ENCODE results near the gene MLC1.

- TF ChIP-seq CTCF (conservative IDR thresholded peaks at IDR 0.05; ENCODE audit: low read depth, low read length) (no peak), RCOR1 (IDR thresholded peaks at IDR 0.05; ENCODE audit: insufficient replicate concordance, low read length) (no peak), FOS (IDR thresholded peaks at IDR 0.05; ENCODE audit: low read depth, low read length) (no peak), POLR2A (IDR thresholded peaks at IDR 0.05; ENCODE audit: low read depth, low read length) (no peak), USF2 (IDR thresholded peaks at IDR 0.05; ENCODE audit: low read depth, low read length) (no peak), RAD21 (IDR thresholded peaks at IDR 0.05; ENCODE audit: low read length) (no peak), CEBPB (IDR thresholded peaks at IDR 0.05; ENCODE audit: low read depth, low read length) (no peak), BHLHE40 (IDR thresholded peaks at IDR 0.05; ENCODE audit: low read depth, low read length) (no peak)
- TF ChIP-seq, protein P1, sequence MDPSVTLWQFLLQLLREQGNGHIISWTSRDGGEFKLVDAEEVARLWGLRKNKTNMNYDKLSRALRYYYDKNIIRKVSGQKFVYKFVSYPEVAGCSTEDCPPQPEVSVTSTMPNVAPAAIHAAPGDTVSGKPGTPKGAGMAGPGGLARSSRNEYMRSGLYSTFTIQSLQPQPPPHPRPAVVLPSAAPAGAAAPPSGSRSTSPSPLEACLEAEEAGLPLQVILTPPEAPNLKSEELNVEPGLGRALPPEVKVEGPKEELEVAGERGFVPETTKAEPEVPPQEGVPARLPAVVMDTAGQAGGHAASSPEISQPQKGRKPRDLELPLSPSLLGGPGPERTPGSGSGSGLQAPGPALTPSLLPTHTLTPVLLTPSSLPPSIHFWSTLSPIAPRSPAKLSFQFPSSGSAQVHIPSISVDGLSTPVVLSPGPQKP (IDR thresholded peaks at IDR 0.05; ENCODE audit: borderline replicate concordance, low read depth, low read length): no peak
Observed at GRCh38 chr22:50119768-50120251, 34.6 kb upstream of the MLC1 start.
